ENCODE measurements around the gene EPN1. TPM values are rescaled to one million over a fixed set of nuclear protein-coding genes. Genes with fewer than 3 reads are reported as not detected.

EPN1 gene
- total and polyA plus RNA-seq, 2 of the 8 experiments (the other 6 are each of a cell fraction or from before 2014, with no cell fraction given), result 49.6 to 200 TPM

DNA sequence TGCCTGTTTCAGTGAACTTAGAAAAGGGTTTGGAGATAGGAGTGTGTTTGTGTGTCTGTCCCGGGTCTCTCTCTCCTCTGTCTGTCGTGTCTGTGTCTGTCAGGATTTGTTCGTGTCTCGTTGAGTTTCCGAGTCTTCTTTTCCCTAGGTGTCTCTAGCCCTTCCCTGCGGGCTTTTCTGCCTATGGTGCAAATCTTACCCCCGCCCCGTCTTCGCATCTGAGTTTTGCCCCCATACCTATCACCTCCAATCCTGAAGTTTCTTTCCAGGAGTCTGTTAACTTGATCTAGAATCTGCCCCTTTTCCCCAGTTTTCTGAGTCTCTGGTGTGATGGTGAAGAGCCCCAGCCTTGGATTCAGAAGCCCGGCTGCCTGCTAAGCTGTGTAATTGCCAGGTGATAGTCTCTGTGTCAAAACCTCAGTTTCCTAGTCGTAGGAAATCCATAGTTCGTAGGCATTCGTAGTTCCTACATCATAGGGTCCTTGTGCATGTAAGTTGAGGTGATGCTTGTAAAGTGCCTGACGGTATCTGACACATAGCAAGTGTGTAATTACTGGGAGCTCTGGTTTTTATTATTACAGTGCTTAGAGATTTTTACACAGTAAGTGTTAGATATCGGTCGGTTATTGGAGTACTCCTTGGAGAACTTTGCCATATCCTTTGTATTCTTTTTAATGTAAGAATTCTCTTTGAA is 782 bp downstream of the EPN1 start (continued):
- no peak for TF ChIP-seq EP300 (IDR thresholded peaks at IDR 0.05; ENCODE audit: borderline replicate concordance in 1 of 2, low read depth in 2 of 2, low read length in 2 of 2)
- no peak for TF ChIP-seq SUZ12 (IDR thresholded peaks at IDR 0.05; ENCODE audit: low read length)
- TF ChIP-seq NRF1 (IDR thresholded peaks at IDR 0.05; ENCODE audit: low read depth, low read length), result no peak
- no peak for TF ChIP-seq KDM1A (IDR thresholded peaks at IDR 0.05; ENCODE audit: borderline replicate concordance, low read length)
- TF ChIP-seq, protein P1, sequence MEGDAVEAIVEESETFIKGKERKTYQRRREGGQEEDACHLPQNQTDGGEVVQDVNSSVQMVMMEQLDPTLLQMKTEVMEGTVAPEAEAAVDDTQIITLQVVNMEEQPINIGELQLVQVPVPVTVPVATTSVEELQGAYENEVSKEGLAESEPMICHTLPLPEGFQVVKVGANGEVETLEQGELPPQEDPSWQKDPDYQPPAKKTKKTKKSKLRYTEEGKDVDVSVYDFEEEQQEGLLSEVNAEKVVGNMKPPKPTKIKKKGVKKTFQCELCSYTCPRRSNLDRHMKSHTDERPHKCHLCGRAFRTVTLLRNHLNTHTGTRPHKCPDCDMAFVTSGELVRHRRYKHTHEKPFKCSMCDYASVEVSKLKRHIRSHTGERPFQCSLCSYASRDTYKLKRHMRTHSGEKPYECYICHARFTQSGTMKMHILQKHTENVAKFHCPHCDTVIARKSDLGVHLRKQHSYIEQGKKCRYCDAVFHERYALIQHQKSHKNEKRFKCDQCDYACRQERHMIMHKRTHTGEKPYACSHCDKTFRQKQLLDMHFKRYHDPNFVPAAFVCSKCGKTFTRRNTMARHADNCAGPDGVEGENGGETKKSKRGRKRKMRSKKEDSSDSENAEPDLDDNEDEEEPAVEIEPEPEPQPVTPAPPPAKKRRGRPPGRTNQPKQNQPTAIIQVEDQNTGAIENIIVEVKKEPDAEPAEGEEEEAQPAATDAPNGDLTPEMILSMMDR (IDR thresholded peaks at IDR 0.05; ENCODE audit: control extremely low read depth in 1 of 3, insufficient read depth in 1 of 3, low read depth in 1 of 3, low read length in 3 of 3), result no peak
- TF ChIP-seq ASH2L (IDR thresholded peaks at IDR 0.05; ENCODE audit: low read length), result no peak

All from H1 (cell line).